GM12891 (cell line): ENCODE results near the gene UBE2R2.
"Not testable (repeated sequence)": the region's sequence is repeated elsewhere in the genome, so short reads cannot be mapped to it uniquely, and the experiment has no call there.

ENCODE experiments used
- DNase-seq: peaks from one replicate; pipeline ENCODE4 v3.0.0; 2011; ENCODE audit warnings: low spot score; ENCODE audit not compliant: insufficient read length
- FAIRE-seq: peaks from 2 replicates; lab custom pipeline; 2011; peaks lifted over from hg19 to GRCh38; lab: Jason Lieb, UNC
- PAX5 ChIP-seq: IDR thresholded peaks from 2 replicates; pipeline ENCODE4 v1.6.1; 2011; ENCODE audit warnings: low read length, moderate library complexity, mild to moderate bottlenecking; ENCODE audit not compliant: insufficient read depth, severe bottlenecking
- POLR2A ChIP-seq: IDR thresholded peaks from 2 replicates; pipeline ENCODE4 v1.6.1; 2011; ENCODE audit warnings: low read depth, low read length, control low read depth
- POLR2AphosphoS5 ChIP-seq: IDR thresholded peaks from 2 replicates; pipeline ENCODE4 v1.6.1; 2011; ENCODE audit warnings: low read depth, low read length, control low read depth
- POU2F2 ChIP-seq: IDR thresholded peaks from 2 replicates; pipeline ENCODE4 v1.6.1; 2011; ENCODE audit warnings: low read depth, mild to moderate bottlenecking, control low read depth, low read length, moderate library complexity
- SPI1 ChIP-seq: IDR thresholded peaks from 2 replicates; pipeline ENCODE4 v1.6.1; 2011; ENCODE audit warnings: low read depth, low read length, control low read depth
- TAF1 ChIP-seq: IDR thresholded peaks from 2 replicates; pipeline ENCODE4 v1.6.1; 2011; ENCODE audit warnings: low read depth, low read length, control low read depth

Gene UBE2R2

DNA sequence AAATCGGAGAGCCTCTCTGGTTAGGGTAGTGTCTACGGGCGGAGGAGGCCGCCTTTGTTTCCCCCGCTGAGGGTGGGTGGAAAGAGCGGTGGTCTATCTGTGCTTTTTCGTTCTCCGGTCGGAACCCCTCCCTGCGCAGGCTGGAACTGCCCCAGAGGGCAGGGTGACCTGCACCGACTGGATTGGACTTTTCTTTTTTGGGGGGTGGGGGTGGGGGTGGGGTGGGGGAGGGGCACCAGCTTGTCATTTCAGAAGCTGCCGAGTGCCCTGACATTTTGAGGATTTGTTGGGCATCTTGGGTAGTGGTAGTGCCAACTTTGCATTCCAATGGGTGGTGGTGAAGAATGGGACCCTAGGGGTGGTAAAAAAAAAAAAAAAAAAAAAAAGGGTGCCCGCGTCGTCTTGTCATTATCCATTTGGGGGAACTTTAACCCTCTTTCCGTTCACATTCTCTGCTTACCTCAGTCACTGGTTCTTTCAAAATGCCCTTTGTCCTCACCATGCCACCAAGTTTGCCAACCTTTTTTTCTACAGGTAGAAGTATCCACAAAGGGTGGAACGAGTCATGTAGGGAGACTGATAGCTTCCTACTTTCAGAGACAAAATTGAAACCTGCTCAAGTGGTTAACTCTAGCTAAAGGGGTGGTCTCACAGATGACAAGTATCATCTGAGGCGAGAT lies 1.3 kb downstream of the UBE2R2 start:
- DNase-seq (no peak), FAIRE-seq (peak; percentile 75)
- TF ChIP-seq SPI1: no peak
- no peak for TF ChIP-seq PAX5
- peak; percentile 39; the same call in 1 of the 2 replicates for TF ChIP-seq POLR2A
- TF ChIP-seq POLR2AphosphoS5: peak; percentile 7; the same call in 1 of the 2 replicates

DNA sequence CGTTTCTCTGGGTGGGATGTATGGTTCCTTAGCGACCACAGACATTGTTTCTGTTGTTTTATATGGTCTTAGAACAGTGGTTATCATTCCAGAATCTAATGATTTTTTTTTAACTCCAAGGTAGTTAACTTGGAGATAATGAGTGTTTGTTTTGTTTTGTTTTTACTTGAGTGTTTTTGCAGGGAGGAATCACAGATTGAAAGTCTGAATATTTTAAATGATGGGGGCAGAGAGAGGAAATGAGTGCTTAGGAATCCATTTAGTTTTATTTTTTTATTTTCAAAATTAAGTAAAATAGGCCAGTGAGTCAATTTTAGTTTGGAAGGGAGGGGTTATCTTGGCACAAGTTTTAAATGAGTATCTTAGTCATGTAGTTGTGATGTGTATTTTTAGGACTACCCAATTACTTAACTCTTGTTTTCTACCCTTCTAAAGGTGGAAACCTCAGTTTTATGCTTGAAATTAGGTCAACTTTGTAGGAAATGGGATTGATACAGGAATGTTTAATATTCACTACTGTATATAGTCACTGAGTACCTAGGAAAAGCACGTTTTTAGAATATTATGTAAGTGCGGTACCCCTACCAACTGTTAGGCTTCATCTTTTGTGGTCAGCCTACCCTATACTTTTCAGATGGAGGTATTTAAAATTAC lies 2.0 kb downstream of the UBE2R2 start:
- no peak for FAIRE-seq

GRCh38 chr9:33820231-33820745 lies 3.3 kb downstream of the UBE2R2 start:
- TF ChIP-seq POLR2AphosphoS5 (no peak), POLR2A (no peak), TAF1 (no peak), POU2F2 (no peak), SPI1 (no peak), PAX5 (no peak)
- no peak for DNase-seq
- FAIRE-seq: no peak

More for the DNA sequence above, 2.0 kb downstream of the UBE2R2 start:
- no peak for DNase-seq
- TF ChIP-seq POLR2A: 0 out of 2 replicates have a peak, but pooled peaks have one; percentile 22
- TF ChIP-seq TAF1: no peak

DNA sequence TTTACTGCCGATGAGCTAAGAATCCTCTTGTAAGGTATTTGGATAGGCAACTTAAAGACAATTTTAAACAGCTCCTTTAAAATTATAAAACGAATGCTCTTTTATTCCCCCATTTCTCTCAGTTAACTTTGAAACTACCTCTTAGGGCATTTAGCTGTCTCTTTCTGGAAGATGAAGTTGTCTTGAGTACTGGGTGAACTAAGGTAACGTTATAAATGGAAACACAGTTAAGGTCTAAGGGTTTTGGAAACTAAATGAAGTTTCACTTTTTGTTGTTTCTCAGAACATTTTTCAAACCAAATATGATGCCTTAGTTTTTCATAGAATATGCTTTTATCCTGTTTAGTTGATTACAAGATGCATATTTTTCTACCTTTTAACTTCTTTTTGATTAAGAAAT lies 6.8 kb downstream of the UBE2R2 start:
- no peak for TF ChIP-seq POU2F2
- no peak for DNase-seq
- FAIRE-seq: no peak

- DNase-seq, FAIRE-seq: not testable (repeated sequence)
Observed at GRCh38 chr9:33827285-33827684, 10.3 kb downstream of the UBE2R2 start.

GRCh38 chr9:33829641-33830230 lies 12.8 kb downstream of the UBE2R2 start:
- not testable (repeated sequence) for DNase-seq, FAIRE-seq

GRCh38 chr9:33835625-33836260 lies 18.8 kb downstream of the UBE2R2 start:
- no peak for TF ChIP-seq SPI1
- TF ChIP-seq POLR2AphosphoS5: no peak
- TF ChIP-seq POU2F2: no peak
- TF ChIP-seq POLR2A: no peak
- TF ChIP-seq PAX5: no peak
- TF ChIP-seq TAF1: no peak
- DNase-seq: no peak
- FAIRE-seq: no peak

DNA sequence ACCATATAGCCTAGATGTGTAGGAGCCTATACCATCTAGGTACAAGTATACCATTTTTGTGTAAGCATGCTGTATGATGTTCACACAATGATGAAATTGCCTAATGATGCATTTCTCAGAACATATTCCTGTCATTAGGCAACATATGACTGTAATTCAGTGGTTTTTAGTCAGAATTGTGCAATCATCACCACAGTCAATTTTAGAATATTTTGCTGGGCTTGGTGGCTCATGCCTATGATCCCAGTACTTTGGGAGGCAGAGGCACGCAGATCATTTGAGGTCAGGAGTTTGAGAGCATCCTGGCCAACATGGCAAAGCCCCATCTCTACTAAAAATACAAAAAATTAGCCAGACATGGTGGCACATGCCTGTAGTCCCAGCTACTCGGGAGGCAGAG lies 19.3 kb downstream of the UBE2R2 start:
- peak; percentile 54 for FAIRE-seq
- not testable (repeated sequence) for DNase-seq

DNA sequence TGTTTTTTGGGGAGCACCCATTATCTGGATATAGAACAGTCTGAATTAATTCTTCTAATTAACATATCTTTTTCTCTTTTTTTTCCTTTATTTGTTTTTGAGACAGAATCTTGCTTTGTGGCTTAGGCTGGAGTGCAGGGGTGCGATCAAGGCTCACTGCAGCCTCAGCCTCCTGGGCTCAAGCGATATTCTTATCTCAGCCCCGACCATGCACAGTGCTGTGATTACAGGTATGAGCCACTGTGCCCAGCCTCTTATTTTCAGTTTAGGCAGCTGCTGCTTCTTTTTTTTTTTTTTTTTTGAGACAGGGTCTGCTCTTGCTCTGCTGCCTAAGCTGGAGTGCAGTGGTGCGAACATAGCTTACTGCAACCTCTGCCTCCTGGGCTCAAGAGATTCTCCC lies 20.2 kb downstream of the UBE2R2 start:
- DNase-seq: no peak
- no peak for FAIRE-seq

GRCh38 chr9:33840381-33840780 lies 23.4 kb downstream of the UBE2R2 start:
- FAIRE-seq: no peak
- TF ChIP-seq PAX5 (no peak), POU2F2 (no peak), SPI1 (no peak)

More for the DNA sequence above, 20.2 kb downstream of the UBE2R2 start:
- TF ChIP-seq POLR2A (no peak), SPI1 (no peak), PAX5 (no peak), TAF1 (no peak), POU2F2 (no peak), POLR2AphosphoS5 (no peak)

DNA sequence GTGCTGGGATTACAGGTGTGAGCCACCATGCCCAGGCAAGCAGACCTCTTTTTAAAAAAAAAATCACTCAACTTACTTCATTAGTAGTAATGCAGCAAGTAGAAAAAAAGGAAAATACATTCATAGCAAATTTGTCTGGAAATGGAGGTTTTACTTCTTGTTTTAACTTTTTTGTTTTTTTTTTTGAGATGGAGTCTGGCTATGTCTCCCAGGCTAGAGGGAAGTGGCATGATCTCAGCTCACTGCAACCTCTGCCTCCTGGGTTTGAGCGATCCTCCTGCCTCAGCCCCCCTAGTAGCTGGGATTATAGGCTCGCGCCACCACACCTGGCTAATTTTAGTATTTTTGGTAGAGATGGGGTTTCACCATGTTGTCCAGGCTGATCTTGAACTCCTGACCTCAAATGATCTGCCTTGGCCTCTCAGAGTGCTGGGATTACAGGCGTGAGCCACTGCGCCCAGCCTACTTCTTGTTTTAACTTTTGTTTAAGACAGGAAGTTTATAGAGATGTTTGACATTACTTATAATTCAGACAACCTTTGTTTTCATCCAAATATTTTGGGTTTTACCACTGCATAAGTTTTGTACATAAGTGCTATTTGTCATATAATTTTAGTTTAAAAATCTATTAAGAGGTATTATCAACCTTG lies 26.5 kb downstream of the UBE2R2 start:
- DNase-seq (no peak), FAIRE-seq (no peak)
- no peak for TF ChIP-seq POLR2AphosphoS5
- no peak for TF ChIP-seq SPI1
- no peak for TF ChIP-seq POU2F2
- TF ChIP-seq PAX5: no peak
- TF ChIP-seq TAF1: no peak
- TF ChIP-seq POLR2A: no peak

More at GRCh38 chr9:33840381-33840780, 23.4 kb downstream of the UBE2R2 start:
- no peak for DNase-seq
